ENCODE measurements around the gene IFI35. TPM values are rescaled to one million over a fixed set of nuclear protein-coding genes. Genes with fewer than 3 reads are reported as not detected.
A peak's percentile ranks its signal among the peaks of the same experiment; 100 is the strongest.

The IFI35 gene
- total RNA-seq, 2 experiments from 2014 or later, result 33.4 to 35.8 TPM

DNA sequence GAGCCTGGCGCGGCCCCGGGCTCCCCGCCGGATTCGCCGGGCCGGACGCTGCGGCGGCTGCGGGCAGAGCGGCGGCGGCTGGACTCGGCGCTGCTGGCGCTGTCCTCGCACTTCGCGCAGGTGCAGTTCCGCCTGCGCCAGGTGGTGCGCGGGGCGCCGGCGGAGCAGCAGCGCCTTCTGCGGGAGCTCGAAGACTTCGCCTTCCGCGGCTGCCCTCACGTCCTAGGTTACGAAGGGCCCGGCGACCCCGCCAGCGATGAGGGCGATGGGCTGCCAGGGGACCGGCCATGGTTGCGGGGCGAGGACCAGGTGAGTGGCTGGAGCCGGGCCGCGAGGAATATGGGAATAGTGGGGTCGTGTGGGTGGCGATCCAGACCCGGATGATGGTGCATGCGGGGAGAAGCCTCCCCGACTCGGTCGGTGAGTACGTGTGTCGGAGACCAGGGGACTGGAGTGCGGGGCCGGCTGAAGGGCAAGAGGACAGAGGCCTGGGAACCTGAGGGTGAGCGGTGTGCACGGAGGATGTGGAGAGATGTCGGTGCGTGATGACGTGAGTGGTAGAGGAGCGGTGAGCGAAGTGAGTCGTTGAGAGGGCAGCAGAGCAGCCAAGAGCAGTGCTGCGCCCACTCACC, 25.7 kb upstream of the IFI35 start:
- CTCF ChIA-PET, result no interaction called here
- ATAC-seq (peak; percentile 86), DNase-seq (peak; percentile 91)
- Mint-ChIP-seq H3K36me3 (ENCODE audit: low read depth) (peaks cover 29% of the 10 kb centered on the region), H3K27ac (peak overlapping the region; percentile 99), H3K4me3 (peak overlapping the region; percentile 96), H3K27me3 (no peaks in the 10 kb centered on the region), H3K9me3 (no peaks in the 10 kb centered on the region), H3K4me1 (ENCODE audit: low read depth) (peaks cover 28% of the 10 kb centered on the region)
- TF ChIP-seq, protein P1, sequence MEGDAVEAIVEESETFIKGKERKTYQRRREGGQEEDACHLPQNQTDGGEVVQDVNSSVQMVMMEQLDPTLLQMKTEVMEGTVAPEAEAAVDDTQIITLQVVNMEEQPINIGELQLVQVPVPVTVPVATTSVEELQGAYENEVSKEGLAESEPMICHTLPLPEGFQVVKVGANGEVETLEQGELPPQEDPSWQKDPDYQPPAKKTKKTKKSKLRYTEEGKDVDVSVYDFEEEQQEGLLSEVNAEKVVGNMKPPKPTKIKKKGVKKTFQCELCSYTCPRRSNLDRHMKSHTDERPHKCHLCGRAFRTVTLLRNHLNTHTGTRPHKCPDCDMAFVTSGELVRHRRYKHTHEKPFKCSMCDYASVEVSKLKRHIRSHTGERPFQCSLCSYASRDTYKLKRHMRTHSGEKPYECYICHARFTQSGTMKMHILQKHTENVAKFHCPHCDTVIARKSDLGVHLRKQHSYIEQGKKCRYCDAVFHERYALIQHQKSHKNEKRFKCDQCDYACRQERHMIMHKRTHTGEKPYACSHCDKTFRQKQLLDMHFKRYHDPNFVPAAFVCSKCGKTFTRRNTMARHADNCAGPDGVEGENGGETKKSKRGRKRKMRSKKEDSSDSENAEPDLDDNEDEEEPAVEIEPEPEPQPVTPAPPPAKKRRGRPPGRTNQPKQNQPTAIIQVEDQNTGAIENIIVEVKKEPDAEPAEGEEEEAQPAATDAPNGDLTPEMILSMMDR (IDR thresholded peaks at IDR 0.05), result no peak
- POLR2A ChIA-PET, result interaction anchor here (1.4 kb wide), 2 partner anchors 17 kb away, joined by 4 to 14 read pairs; partner anchors contain the start of genes AARSD1 and RPL27
- intact Hi-C loops (cut with micrococcal nuclease), result no loop called here

- peak overlapping the region; percentile 99 for H3K27ac Mint-ChIP-seq
- intact Hi-C loops (cut with micrococcal nuclease), result no loop called here
- ChIA-PET POLR2A (interaction anchor here (0.8 to 1.1 kb wide), 2 partner anchors 11 to 16 kb away, joined by 3 read pairs; partner anchors contain the start of gene RPL27), CTCF (no interaction called here)
- H3K36me3 Mint-ChIP-seq (ENCODE audit: low read depth), result peaks cover 35% of the 10 kb centered on the region
- DNase-seq, result no peak
- no peaks in the 10 kb centered on the region for H3K9me3 Mint-ChIP-seq
- H3K27me3 Mint-ChIP-seq, result no peaks in the 10 kb centered on the region
- TF ChIP-seq, protein P1 (IDR thresholded peaks at IDR 0.05), result no peak
- no peak for ATAC-seq
- H3K4me1 Mint-ChIP-seq (ENCODE audit: low read depth), result peaks cover 28% of the 10 kb centered on the region
- H3K4me3 Mint-ChIP-seq, result peak overlapping the region; percentile 96
These were observed 24.3 kb upstream of the IFI35 start for GRCh38 chr17:42982266-42982665.

GRCh38 chr17:42985225-42985624, 21.4 kb upstream of the IFI35 start:
- Mint-ChIP-seq H3K27ac (peak overlapping the region; percentile 12), H3K36me3 (ENCODE audit: low read depth) (peaks cover 54% of the 10 kb centered on the region), H3K4me3 (no peak overlapping the region), H3K27me3 (no peaks in the 10 kb centered on the region), H3K9me3 (no peaks in the 10 kb centered on the region), H3K4me1 (ENCODE audit: low read depth) (peaks cover 22% of the 10 kb centered on the region)
- DNase-seq, result no peak
- ChIA-PET CTCF (interaction anchor here (0.8 to 1.4 kb wide), 3 partner anchors 12 to 22 kb away, joined by 3 read pairs; partner anchors contain the start of genes IFI35 and RPL27), POLR2A (interaction anchor here (0.6 to 3.4 kb wide), 3 partner anchors 10 to 332 kb away, joined by 3 to 17 read pairs (median 5); partner anchors contain the start of gene RPL27)
- no peak for ATAC-seq
- TF ChIP-seq, protein P1 (IDR thresholded peaks at IDR 0.05), result no peak
- intact Hi-C loops (cut with micrococcal nuclease), result no loop called here

- no peak overlapping the region for H3K4me3 Mint-ChIP-seq
- TF ChIP-seq, protein P1 (IDR thresholded peaks at IDR 0.05), result no peak
- no peaks in the 10 kb centered on the region for H3K9me3 Mint-ChIP-seq
- CTCF ChIA-PET, result interaction anchor here (2.6 kb wide), 1 partner anchor 8 kb away, joined by 11 read pairs; the partner anchor contains the start of gene RPL27
- intact Hi-C loops (cut with micrococcal nuclease), result no loop called here
- no peak for ATAC-seq
- H3K27ac Mint-ChIP-seq, result no peak overlapping the region
- no peaks in the 10 kb centered on the region for H3K27me3 Mint-ChIP-seq
- H3K36me3 Mint-ChIP-seq (ENCODE audit: low read depth), result peaks cover 57% of the 10 kb centered on the region
- H3K4me1 Mint-ChIP-seq (ENCODE audit: low read depth), result peaks cover 8% of the 10 kb centered on the region
- no peak for DNase-seq
- POLR2A ChIA-PET, result no interaction called here
These were observed 17.4 kb upstream of the IFI35 start for GRCh38 chr17:42989141-42989540.

All from activated CD8-positive, alpha-beta T cell treated with anti-CD3 and anti-CD28 coated beads for 36 hours (primary cell).